SK-N-MC (cell line): ENCODE results near the gene PPP1R37.
"Not testable (repeated sequence)": the region's sequence is repeated elsewhere in the genome, so short reads cannot be mapped to it uniquely, and the experiment has no call there.

Experiments
- DNase-seq: peaks from one replicate; pipeline ENCODE4 v3.0.0-alpha.2; 2011; ENCODE audit warnings: low read depth, low spot score
- H3K27ac ChIP-seq: fragments of 200-600 bp; sonication (generic); 2 replicates; pipeline ENCODE4 v1.5.1; 2016; ENCODE audit warnings: mixed run types
- H3K36me3 ChIP-seq: fragments of 200-600 bp; sonication (generic); 2 replicates; pipeline ENCODE4 v1.6.1; 2017; ENCODE audit warnings: antibody characterized with exemption, low read length, mixed read lengths; ENCODE audit not compliant: insufficient read depth
- H3K4me3 ChIP-seq: fragments of 200-600 bp; sonication (generic); 2 replicates; pipeline ENCODE4 v1.5.1; 2016
- H3K9ac ChIP-seq: fragments of 200-600 bp; sonication (generic); 2 replicates; pipeline ENCODE4 v1.8.0; 2017; ENCODE audit warnings: mixed run types, mixed read lengths; ENCODE audit not compliant: insufficient read length
- H3K9me3 ChIP-seq: fragments of 200-600 bp; sonication (generic); 2 replicates; pipeline ENCODE4 v1.6.1; 2017; ENCODE audit warnings: low read depth, mild to moderate bottlenecking, antibody characterized with exemption, low read length, moderate library complexity, mixed read lengths
- EZH2 ChIP-seq: fragments of 200-600 bp; sonication (generic); IDR thresholded peaks from one replicate; pipeline ENCODE4 v1.6.1; 2017; ENCODE audit warnings: antibody characterized with exemption
- FOXP2 ChIP-seq: optimal IDR thresholded peaks from 2 replicates; pipeline ENCODE3; 2011; ENCODE audit warnings: mild to moderate bottlenecking, moderate library complexity; ENCODE audit not compliant: insufficient read depth; ENCODE audit errors: extremely low read length, control extremely low read depth
- POLR2AphosphoS5 ChIP-seq: IDR thresholded peaks from 2 replicates; pipeline ENCODE4 v1.6.1; 2012; ENCODE audit warnings: mild to moderate bottlenecking, low read depth, low read length, borderline replicate concordance

PPP1R37 gene

DNA sequence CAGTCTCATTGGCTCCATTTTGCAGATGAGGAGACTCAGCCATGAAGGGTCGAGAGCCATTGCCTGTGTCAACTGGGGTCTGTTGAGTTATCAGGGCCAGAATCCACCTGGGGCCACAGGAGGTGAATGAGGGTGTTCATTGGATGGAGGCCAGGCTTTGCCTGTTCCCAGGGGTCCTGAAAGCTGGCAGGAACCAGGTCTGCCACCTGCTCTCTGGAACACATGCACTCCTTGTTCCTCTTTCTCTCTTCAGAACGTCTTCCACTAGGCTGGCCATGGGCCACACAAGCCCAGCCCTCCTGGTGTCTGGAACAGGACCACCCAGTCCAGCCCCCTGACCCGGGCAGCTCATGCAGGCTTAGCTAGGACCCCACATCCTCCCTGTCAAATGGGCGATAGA lies 21.1 kb downstream of the PPP1R37 start:
- TF ChIP-seq FOXP2 (no peak), EZH2 (no peak), POLR2AphosphoS5 (no peak)
- H3K9me3 ChIP-seq, result no peaks in the 10 kb centered on the region
- H3K9ac ChIP-seq, result no peak overlapping the region
- no peaks in the 10 kb centered on the region for H3K36me3 ChIP-seq
- no peak overlapping the region for H3K4me3 ChIP-seq
- DNase-seq, result no peak
- no peak overlapping the region for H3K27ac ChIP-seq

DNA sequence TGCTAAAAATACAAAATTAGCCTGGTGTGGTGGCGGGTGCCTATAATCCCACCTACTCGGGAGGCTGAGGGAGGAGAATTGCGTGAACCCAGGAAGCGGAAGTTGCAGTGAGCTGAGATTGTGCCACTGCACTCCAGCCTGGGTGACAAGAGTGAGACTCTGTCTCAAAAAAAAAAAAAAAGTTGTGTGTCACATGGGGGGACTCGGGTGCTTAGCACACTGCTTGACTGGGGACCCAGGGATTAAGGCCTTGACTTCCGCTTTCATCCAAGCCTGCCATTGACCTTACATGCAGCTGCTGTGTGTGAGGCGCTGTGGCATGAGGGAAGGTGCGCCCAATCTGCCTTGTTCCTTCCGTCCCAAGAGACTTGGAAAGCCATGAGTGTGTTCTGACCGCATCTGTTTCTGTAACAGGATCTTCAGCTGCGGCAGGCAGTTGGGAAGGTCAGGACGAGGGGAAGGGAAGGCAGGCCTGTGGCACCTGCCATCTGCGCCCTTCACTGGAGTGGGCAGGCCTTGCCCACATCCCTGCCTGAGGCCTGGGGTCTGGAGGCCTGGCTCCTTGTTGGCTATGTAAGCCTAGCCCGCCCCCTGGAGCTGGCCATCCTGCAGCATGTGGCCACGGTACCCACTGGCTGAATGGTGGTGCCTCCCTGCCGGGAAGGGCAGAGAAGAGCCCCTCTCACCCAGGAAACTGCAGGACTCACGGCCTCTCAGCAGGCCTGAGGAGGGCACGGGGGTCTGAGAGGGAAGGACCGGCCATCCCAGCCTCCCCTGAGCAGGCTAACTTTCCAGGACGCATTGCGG lies 23.0 kb downstream of the PPP1R37 start:
- H3K9me3 ChIP-seq, result no peaks in the 10 kb centered on the region
- H3K9ac ChIP-seq, result no peak overlapping the region
- H3K27ac ChIP-seq, result no peak overlapping the region
- no peaks in the 10 kb centered on the region for H3K36me3 ChIP-seq
- no peak for DNase-seq
- TF ChIP-seq FOXP2 (no peak), POLR2AphosphoS5 (no peak), EZH2 (no peak)
- no peak overlapping the region for H3K4me3 ChIP-seq

- no peaks in the 10 kb centered on the region for H3K9me3 ChIP-seq
- TF ChIP-seq EZH2, result no peak
- no peak for TF ChIP-seq FOXP2
- no peak for TF ChIP-seq POLR2AphosphoS5
- DNase-seq, result no peak
- no peak overlapping the region for H3K27ac ChIP-seq
- H3K9ac ChIP-seq, result no peak overlapping the region
- no peak overlapping the region for H3K4me3 ChIP-seq
- H3K36me3 ChIP-seq, result no peaks in the 10 kb centered on the region
These were observed 24.2 kb downstream of the PPP1R37 start for GRCh38 chr19:45117167-45117594.

DNA sequence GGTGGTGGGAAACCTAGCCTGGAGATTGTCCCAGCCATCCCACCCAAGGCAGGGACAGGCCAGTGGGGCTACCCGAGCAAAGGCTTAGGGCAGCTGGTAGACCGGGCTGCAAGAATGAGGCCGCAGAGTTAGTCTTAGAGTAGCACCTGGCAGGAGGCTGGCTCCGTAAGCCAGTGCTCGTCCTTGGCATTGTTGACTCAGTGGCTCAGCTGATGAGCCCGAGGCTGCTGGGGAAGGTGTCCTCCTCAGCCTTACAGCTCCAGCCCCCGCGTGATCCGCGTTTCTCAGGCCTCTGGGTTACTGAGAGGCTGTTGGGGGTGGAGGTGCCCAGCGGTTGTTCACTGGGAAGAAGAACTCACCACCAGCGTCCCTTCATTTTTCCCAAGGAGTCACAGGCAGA lies 24.7 kb downstream of the PPP1R37 start:
- TF ChIP-seq POLR2AphosphoS5 (no peak), FOXP2 (no peak), EZH2 (no peak)
- H3K36me3 ChIP-seq, result no peaks in the 10 kb centered on the region
- H3K4me3 ChIP-seq, result no peak overlapping the region
- DNase-seq, result no peak
- H3K9me3 ChIP-seq, result no peaks in the 10 kb centered on the region
- H3K9ac ChIP-seq, result no peak overlapping the region
- no peak overlapping the region for H3K27ac ChIP-seq

- no peaks in the 10 kb centered on the region for H3K36me3 ChIP-seq
- TF ChIP-seq EZH2 (no peak), POLR2AphosphoS5 (no peak), FOXP2 (no peak)
- no peaks in the 10 kb centered on the region for H3K9me3 ChIP-seq
- H3K9ac ChIP-seq, result no peak overlapping the region
- H3K4me3 ChIP-seq, result no peak overlapping the region
- no peak for DNase-seq
- H3K27ac ChIP-seq, result no peak overlapping the region
These were observed 25.1 kb downstream of the PPP1R37 start for GRCh38 chr19:45118106-45118505.

DNA sequence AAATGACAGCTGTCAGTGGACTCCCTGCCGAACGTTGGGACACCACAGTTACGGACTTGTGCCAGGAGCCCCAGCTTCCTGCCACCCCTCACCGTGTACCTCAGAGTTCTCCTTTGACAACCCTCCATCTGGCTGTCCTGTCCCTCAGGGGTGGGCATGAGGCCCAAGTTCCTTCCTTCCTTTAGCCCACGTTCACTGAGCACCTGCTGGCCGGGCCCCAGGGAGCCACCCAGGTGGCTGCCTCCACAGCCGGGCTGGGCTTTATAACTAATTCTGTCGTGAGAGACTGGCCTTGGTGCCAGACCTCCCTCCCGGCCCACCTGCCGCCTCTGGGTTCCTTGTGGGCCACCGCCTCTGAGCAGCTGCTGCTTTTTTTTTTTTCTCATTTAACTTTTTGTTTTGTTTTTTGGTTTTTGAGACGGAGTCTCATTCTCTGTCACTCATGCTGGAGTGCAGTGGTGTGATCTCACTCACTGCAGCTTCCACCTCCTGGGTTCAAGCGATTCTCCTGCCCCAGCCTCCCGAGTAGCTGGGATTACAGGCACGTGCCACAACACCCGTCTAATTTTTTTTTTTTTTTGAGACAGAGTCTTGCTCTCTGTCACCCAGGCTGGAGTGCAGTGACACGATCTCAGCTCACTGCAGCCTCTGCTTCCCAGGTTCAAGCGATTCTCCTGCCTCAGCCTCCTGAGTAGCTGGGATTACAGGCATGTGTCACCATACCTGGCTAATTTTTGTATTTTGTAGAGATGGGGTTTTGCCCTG lies 25.8 kb downstream of the PPP1R37 start:
- H3K9me3 ChIP-seq, DNase-seq, H3K27ac ChIP-seq, H3K9ac ChIP-seq, H3K36me3 ChIP-seq, H3K4me3 ChIP-seq: not testable (repeated sequence)

DNA sequence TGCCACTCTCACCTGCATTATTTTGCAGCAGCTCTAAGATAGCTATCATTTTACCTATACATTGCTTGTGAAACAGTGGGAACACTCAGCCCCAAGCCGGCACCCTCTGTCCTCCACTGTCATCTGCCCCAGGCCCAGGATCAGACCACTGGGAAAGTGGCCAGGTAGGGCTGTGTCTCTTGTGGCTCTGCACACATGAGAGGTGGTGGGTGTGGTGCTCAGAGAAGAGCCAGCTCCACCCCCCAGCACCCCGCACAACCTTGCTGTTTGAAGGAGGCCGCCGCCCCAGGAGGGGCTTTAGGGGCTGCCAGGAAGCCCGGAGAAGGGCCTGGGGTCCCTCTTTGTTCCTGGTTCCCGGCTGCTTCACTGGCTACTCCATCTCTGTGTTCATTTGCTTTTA lies 26.6 kb downstream of the PPP1R37 start:
- Histone ChIP-seq H3K9me3 (no peaks in the 10 kb centered on the region), H3K4me3 (no peak overlapping the region), H3K36me3 (no peaks in the 10 kb centered on the region), H3K9ac (no peak overlapping the region), H3K27ac (no peak overlapping the region)
- DNase-seq, result no peak
- no peak for TF ChIP-seq EZH2
- no peak for TF ChIP-seq FOXP2
- no peak for TF ChIP-seq POLR2AphosphoS5

GRCh38 chr19:45121827-45122345 lies 28.9 kb downstream of the PPP1R37 start:
- H3K27ac ChIP-seq, result no peak overlapping the region
- DNase-seq, result no peak
- no peak overlapping the region for H3K9ac ChIP-seq
- TF ChIP-seq POLR2AphosphoS5 (no peak), EZH2 (no peak), FOXP2 (no peak)
- H3K4me3 ChIP-seq, result no peak overlapping the region
- no peaks in the 10 kb centered on the region for H3K9me3 ChIP-seq
- H3K36me3 ChIP-seq, result no peaks in the 10 kb centered on the region
